Measurements from ENCODE around the gene RNPC3.

RNPC3 gene

DNA sequence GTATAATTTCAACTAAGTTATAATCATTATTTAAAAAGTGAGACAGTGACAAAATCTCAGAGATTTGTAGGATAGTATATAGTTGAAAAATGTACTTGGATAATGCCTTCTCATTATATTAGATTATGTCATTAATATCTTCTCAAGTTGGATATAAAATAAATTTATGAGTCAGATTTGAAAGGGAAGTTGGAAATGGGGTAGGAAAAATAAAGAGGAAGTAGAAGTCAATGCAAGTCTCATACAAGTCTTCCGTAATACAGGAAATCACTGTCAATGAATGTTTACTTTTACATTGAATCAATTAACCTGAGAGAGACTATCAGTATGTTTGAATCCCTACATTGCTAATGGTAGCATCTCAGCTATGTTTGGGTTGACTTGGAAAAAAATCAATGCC, 16.2 kb upstream of the RNPC3 start:
- TF ChIP-seq CTCF (IDR thresholded peaks at IDR 0.05; ENCODE audit: control insufficient read depth, insufficient read depth, low read depth, low read length, missing control alignments), result no peak
- no peak for DNase-seq (ENCODE audit: low read depth)

GRCh38 chr1:103513711-103514110, 11.8 kb upstream of the RNPC3 start:
- no peak for DNase-seq (ENCODE audit: low read depth)
- no peak for TF ChIP-seq CTCF (IDR thresholded peaks at IDR 0.05; ENCODE audit: control insufficient read depth, insufficient read depth, low read depth, low read length, missing control alignments)
- H3K4me3 ChIP-seq (ENCODE audit: control insufficient read depth, low read depth, low read length), result no peak overlapping the region

More for the DNA sequence above, 16.2 kb upstream of the RNPC3 start:
- H3K4me3 ChIP-seq (ENCODE audit: control insufficient read depth, low read depth, low read length), result no peak overlapping the region

GRCh38 chr1:103514920-103515503, 10.5 kb upstream of the RNPC3 start:
- no peak overlapping the region for H3K4me3 ChIP-seq (ENCODE audit: control insufficient read depth, low read depth, low read length)
- TF ChIP-seq CTCF (IDR thresholded peaks at IDR 0.05; ENCODE audit: control insufficient read depth, insufficient read depth, low read depth, low read length, missing control alignments), result peak; percentile 72
- DNase-seq (ENCODE audit: low read depth), result no peak

- DNase-seq (ENCODE audit: low read depth), result no peak
- H3K4me3 ChIP-seq (ENCODE audit: control insufficient read depth, low read depth, low read length), result no peak overlapping the region
- TF ChIP-seq CTCF (IDR thresholded peaks at IDR 0.05; ENCODE audit: control insufficient read depth, insufficient read depth, low read depth, low read length, missing control alignments), result no peak
Observed at GRCh38 chr1:103516283-103516682, 9.2 kb upstream of the RNPC3 start.

- H3K4me3 ChIP-seq (ENCODE audit: control insufficient read depth, low read depth, low read length), result no peak overlapping the region
- no peak for TF ChIP-seq CTCF (IDR thresholded peaks at IDR 0.05; ENCODE audit: control insufficient read depth, insufficient read depth, low read depth, low read length, missing control alignments)
- no peak for DNase-seq (ENCODE audit: low read depth)
Observed at GRCh38 chr1:103516693-103517092, 8.8 kb upstream of the RNPC3 start.

GRCh38 chr1:103517380-103518047, 8.0 kb upstream of the RNPC3 start:
- DNase-seq (ENCODE audit: low read depth), result no peak
- H3K4me3 ChIP-seq (ENCODE audit: control insufficient read depth, low read depth, low read length), result no peak overlapping the region
- no peak for TF ChIP-seq CTCF (IDR thresholded peaks at IDR 0.05; ENCODE audit: control insufficient read depth, insufficient read depth, low read depth, low read length, missing control alignments)

Data from AG09309 (cell line).